ENCODE data around the gene NT5DC2. TPM values are rescaled to one million over a fixed set of nuclear protein-coding genes. Genes with fewer than 3 reads are reported as not detected.

Gene NT5DC2
- polyA plus RNA-seq, 1 donor from 2014 or later: 1.4 TPM

DNA sequence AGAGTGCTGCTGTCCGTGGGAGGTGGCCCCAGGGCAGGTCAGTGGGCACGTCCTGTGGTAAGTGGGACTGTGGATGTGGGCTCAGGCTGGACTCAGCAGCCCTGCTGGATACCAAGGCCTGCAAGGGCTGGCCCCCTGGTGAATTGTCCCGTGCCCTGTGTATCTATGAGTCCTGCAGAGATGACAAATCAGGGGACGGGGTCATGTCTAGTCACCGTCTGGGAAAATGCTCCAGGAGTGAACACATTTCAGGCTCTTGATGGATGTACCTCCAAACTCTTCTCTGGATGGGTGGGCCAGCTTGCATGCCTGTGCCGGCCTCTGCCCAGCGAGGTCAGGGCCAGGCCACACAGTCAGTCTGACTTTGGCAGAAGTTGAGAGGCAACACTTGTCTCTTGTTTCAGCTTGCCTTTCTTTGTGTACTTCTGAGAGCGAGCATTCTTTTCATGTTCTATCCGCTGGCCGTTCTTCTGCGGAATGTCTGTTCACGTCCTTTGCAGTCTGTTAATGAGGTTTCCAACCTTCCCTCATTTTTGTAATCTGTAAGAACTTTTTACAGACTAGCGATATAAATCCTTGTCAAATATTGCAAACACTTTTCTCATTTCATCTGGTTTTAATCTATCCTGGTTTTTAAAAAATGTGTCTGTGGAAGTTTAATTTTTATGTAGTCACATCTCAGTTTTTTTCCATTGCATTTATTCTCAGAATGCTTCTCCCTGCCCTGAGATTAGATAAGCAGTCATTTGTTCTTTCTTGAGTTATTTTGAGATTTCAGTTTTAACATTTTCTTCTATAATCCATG is 49.9 kb downstream of the NT5DC2 start:
- no peaks in the 10 kb centered on the region for H3K9me3 Mint-ChIP-seq
- H3K36me3 Mint-ChIP-seq: peaks cover 5% of the 10 kb centered on the region
- no peak overlapping the region for H3K27ac Mint-ChIP-seq
- H3K4me3 Mint-ChIP-seq: no peak overlapping the region
- H3K27me3 Mint-ChIP-seq: no peaks in the 10 kb centered on the region
- H3K4me1 Mint-ChIP-seq: no peaks in the 10 kb centered on the region

GRCh38 chr3:52483081-52483480 is 50.6 kb downstream of the NT5DC2 start:
- Mint-ChIP-seq H3K9me3 (no peaks in the 10 kb centered on the region), H3K36me3 (peaks cover 5% of the 10 kb centered on the region), H3K4me1 (no peaks in the 10 kb centered on the region), H3K27ac (no peak overlapping the region), H3K27me3 (no peaks in the 10 kb centered on the region), H3K4me3 (no peak overlapping the region)

DNA sequence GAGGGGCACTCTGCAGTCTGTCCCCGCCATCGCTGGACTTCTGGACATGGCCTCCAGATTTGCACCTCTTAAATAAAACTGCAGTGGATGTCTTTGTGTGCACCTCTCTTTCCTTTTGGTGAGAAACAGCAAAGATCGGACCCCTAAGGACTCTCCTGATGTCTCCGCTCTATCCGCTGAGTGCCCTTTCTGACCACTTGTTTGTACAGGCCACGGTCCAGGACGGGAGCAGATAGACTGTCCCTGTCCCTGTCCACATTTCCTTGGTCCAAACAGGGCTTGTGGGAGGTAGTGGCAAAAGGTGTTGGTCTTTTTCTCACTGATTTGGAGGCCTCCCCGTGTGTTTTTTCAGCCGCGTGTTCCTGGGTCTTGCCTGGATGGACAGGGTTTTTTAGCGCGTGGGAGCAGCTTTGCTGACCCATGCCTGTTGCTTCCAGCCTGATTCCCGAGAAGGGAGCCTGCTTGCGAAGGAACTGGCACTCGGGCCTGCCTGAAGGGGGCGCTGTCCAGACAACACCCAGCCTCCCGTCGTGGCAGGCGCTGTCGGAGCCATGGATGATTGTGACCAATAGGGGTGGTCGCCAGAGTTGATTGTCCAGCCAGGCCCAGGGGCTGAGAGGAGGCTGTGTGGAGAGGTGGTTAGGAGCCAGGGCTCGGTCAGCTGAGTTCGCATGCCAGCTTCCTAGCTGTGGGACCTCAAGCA is 51.7 kb downstream of the NT5DC2 start:
- H3K9me3 Mint-ChIP-seq: no peaks in the 10 kb centered on the region
- H3K4me1 Mint-ChIP-seq: no peaks in the 10 kb centered on the region
- H3K27me3 Mint-ChIP-seq: no peaks in the 10 kb centered on the region
- H3K36me3 Mint-ChIP-seq: peaks cover 5% of the 10 kb centered on the region
- no peak overlapping the region for H3K27ac Mint-ChIP-seq
- no peak overlapping the region for H3K4me3 Mint-ChIP-seq

GRCh38 chr3:52480768-52481715 is 52.6 kb downstream of the NT5DC2 start:
- Mint-ChIP-seq H3K4me3 (no peak overlapping the region), H3K9me3 (no peaks in the 10 kb centered on the region), H3K4me1 (no peaks in the 10 kb centered on the region), H3K27me3 (no peaks in the 10 kb centered on the region), H3K36me3 (peaks cover 3% of the 10 kb centered on the region), H3K27ac (no peak overlapping the region)

GRCh38 chr3:52479877-52480575 is 53.6 kb downstream of the NT5DC2 start:
- Mint-ChIP-seq H3K4me1 (no peaks in the 10 kb centered on the region), H3K4me3 (no peak overlapping the region), H3K27ac (no peak overlapping the region), H3K9me3 (no peaks in the 10 kb centered on the region), H3K36me3 (peaks cover 3% of the 10 kb centered on the region), H3K27me3 (no peaks in the 10 kb centered on the region)

GRCh38 chr3:52479037-52479876 is 54.4 kb downstream of the NT5DC2 start:
- peaks cover 3% of the 10 kb centered on the region for H3K36me3 Mint-ChIP-seq
- no peaks in the 10 kb centered on the region for H3K27me3 Mint-ChIP-seq
- H3K27ac Mint-ChIP-seq: no peak overlapping the region
- no peak overlapping the region for H3K4me3 Mint-ChIP-seq
- H3K9me3 Mint-ChIP-seq: no peaks in the 10 kb centered on the region
- no peaks in the 10 kb centered on the region for H3K4me1 Mint-ChIP-seq

- H3K27me3 Mint-ChIP-seq: no peaks in the 10 kb centered on the region
- H3K27ac Mint-ChIP-seq: no peak overlapping the region
- no peaks in the 10 kb centered on the region for H3K9me3 Mint-ChIP-seq
- no peaks in the 10 kb centered on the region for H3K4me1 Mint-ChIP-seq
- H3K36me3 Mint-ChIP-seq: peaks cover 3% of the 10 kb centered on the region
- H3K4me3 Mint-ChIP-seq: no peak overlapping the region
These were observed 55.9 kb downstream of the NT5DC2 start for GRCh38 chr3:52477796-52478095.

DNA sequence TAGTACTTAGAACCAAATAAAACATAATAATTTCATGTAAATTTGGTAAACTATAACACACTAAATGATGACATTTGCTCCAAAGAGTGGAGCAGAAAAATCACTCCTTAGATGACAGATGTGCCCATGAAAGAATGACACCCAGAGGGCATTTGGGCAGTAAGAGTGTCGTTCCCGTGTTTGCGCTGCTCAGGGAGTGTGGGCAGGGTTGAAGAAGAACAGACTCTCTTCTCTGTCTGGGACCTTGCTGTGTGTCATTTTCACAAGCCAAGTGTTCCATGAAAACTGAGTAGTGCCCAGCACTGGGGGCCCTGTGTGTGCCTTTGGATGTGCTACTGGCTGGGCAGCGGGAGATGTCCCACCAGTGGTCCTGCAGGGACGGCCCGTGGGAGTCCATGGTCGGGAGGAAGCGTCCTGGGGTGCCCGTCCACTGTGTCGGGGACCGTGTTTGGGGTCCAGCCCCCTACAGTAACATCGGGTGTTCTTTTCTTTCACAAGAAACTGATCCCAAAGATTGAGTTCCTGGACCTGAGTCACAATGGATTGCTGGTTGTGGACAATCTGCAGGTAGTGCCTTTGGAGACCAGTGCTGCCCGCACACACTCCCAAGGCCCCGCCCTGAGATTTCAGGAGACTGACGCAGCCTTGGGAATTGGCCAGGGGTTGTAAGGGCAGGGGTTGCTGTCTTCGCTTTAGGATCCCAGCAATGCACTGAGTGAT is 56.4 kb downstream of the NT5DC2 start:
- H3K4me1 Mint-ChIP-seq: no peaks in the 10 kb centered on the region
- H3K4me3 Mint-ChIP-seq: no peak overlapping the region
- peaks cover 3% of the 10 kb centered on the region for H3K36me3 Mint-ChIP-seq
- no peaks in the 10 kb centered on the region for H3K27me3 Mint-ChIP-seq
- H3K27ac Mint-ChIP-seq: no peak overlapping the region
- no peaks in the 10 kb centered on the region for H3K9me3 Mint-ChIP-seq

Other genes with a start within 250 kb of the NT5DC2 start
- 7.4 TPM for gene GLYCTK, start 246.0 kb downstream of the NT5DC2 start, polyA plus RNA-seq
- gene DNAH1, start 217.5 kb downstream of the NT5DC2 start, polyA plus RNA-seq: 1.1 TPM
- 25.9 TPM for gene BAP1, start 123.8 kb downstream of the NT5DC2 start, polyA plus RNA-seq
- gene PHF7, start 123.2 kb downstream of the NT5DC2 start, polyA plus RNA-seq: 15.0 TPM
- 0.04 TPM for gene SEMA3G, start 88.8 kb downstream of the NT5DC2 start, polyA plus RNA-seq
- not detected for gene TNNC1, start 79.8 kb downstream of the NT5DC2 start, polyA plus RNA-seq
- 25.2 TPM for gene NISCH, start 78.3 kb downstream of the NT5DC2 start, polyA plus RNA-seq
- not detected for gene STAB1, start 38.5 kb downstream of the NT5DC2 start, polyA plus RNA-seq
- 23.7 TPM for gene UQCC5, start 2.7 kb upstream of the NT5DC2 start, polyA plus RNA-seq
- gene PBRM1, start 152.1 kb upstream of the NT5DC2 start, polyA plus RNA-seq: 81.1 TPM
- 64.0 TPM for gene GNL3, start 152.2 kb upstream of the NT5DC2 start, polyA plus RNA-seq
- 38.0 TPM for gene GLT8D1, start 171.9 kb upstream of the NT5DC2 start, polyA plus RNA-seq
- gene SPCS1, start 172.2 kb upstream of the NT5DC2 start, polyA plus RNA-seq: 326 TPM
- gene NEK4, start 237.1 kb upstream of the NT5DC2 start, polyA plus RNA-seq: 11.3 TPM
- gene ITIH1, start 243.7 kb upstream of the NT5DC2 start, polyA plus RNA-seq: not detected